SK-N-MC (cell line): Measurements from ENCODE around the gene RPRD1B.

Experiments
- EZH2 ChIP-seq: fragments of 200-600 bp; sonication (generic); IDR thresholded peaks from one replicate; pipeline ENCODE4 v1.6.1; 2017; ENCODE audit warnings: antibody characterized with exemption
- POLR2AphosphoS5 ChIP-seq: IDR thresholded peaks from 2 replicates; pipeline ENCODE4 v1.6.1; 2012; ENCODE audit warnings: mild to moderate bottlenecking, low read depth, low read length, borderline replicate concordance

GRCh38 chr20:38061109-38061508 is 27.6 kb downstream of the RPRD1B start:
- TF ChIP-seq POLR2AphosphoS5 (no peak), EZH2 (no peak)
